ENCODE results near the gene C3orf20.
"Not testable (repeated sequence)": the region's sequence is repeated elsewhere in the genome, so short reads cannot be mapped to it uniquely, and the experiment has no call there.

Gene C3orf20

DNA sequence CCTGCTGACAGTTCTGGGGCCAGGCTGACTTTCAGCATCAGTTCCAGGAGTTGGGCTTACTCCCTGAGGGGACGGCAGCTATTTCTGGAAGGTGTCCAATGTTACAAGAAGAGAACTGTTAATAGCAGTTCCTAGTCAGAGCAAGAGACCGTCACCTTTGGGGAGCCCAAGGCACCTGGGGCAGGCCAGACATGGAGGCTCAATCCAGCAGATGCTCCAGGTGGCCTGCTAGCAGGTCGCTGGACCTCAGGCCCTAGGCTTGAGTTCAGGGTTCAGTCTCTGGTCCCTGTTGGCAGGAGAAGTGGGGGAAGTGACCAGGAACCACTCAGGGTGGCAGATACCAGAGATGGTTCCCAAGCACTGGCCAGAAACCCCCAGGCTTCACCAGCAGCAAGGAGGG is 25.9 kb downstream of the C3orf20 start:
- DNase-seq (ENCODE audit: low spot score): no peak

DNA sequence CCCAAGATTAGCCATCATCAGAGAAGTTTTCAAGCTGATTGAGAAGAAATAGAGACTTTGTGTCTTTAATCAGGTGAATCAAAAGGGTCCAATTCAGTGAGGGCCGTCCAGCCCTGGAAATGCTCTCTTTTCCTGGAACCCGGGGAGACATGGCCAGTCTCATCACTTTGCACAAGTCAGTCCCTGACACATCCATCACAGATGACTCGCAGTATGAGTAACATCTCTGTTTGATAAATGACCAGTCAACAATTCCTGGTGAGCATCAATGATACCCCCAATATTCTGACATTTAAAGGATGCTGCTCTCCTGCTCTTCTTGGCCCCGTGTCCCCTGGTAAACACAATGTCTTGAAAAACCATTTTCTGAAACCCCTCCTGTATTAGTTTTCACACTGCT is 26.7 kb downstream of the C3orf20 start:
- no peak for DNase-seq (ENCODE audit: low spot score)

- no peak for DNase-seq (ENCODE audit: low spot score)
These were observed 28.3 kb downstream of the C3orf20 start for GRCh38 chr3:14703128-14703750.

GRCh38 chr3:14703791-14704190 is 28.9 kb downstream of the C3orf20 start:
- no peak for DNase-seq (ENCODE audit: low spot score)

DNA sequence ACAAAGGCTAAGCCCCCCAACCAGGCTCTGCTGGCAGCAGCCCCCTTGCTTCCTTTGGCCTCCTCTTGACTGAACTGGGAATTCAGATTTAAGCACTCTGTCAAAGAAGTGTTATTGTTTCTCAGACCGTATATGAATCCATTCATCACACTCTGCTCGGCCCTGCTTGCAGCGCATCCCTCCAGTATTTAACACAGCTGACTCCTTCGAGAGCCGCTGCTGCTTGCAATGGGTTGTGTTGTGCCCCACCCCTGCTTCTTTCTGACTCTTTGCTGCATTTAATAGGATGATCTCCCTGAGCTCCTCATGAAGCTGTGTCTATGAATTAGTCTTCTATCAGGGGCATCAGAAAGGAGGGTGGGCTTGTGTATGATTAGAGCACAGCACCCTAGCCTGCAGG is 31.2 kb downstream of the C3orf20 start:
- DNase-seq (ENCODE audit: low spot score): no peak

- DNase-seq (ENCODE audit: low spot score): no peak
These were observed 41.6 kb downstream of the C3orf20 start for GRCh38 chr3:14716591-14716990.

DNA sequence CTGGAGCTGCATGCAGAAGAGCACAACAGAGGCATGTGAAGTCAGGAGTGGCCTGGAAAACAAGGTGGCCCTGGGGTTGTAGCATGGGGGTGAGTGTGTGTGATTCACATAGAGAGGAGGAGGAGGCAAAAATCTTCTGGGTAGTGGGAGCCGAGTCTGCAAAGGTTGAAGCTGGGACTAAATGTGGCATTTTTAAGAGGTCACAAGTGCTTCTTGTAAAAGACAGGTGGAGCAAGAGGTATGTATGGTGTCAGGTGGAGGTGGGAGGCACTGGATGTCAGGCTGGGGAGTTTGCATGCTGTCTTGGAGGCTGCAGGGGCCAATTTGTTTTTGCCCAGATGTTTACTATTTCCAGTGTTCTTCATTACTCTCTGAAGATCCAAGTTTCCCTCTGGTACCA is 42.4 kb downstream of the C3orf20 start:
- no peak for DNase-seq (ENCODE audit: low spot score)

DNA sequence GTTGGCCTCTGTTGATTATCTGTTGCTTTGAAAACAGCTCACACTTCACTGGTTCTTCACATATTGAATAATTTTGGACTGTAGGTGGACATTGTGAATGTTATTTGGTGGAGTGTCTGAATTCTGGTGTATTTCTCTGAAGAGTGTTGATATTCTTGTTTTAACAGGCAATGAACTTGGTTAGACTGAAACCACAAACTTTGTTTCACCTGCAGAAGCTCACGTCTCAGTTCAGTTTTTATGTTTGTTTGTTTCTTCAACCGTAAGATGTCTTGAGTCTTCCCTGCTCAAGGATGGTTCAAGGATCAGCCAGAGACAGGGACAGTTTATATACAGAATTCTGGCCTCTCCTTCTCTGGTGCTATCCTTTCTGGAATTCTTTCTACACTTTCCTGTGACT is 43.6 kb downstream of the C3orf20 start:
- no peak for DNase-seq (ENCODE audit: low spot score)

GRCh38 chr3:14719006-14719405 is 44.1 kb downstream of the C3orf20 start:
- DNase-seq (ENCODE audit: low spot score): no peak

- no peak for DNase-seq (ENCODE audit: low spot score)
These were observed 46.4 kb downstream of the C3orf20 start for GRCh38 chr3:14721126-14721864.

GRCh38 chr3:14725013-14725412 is 50.1 kb downstream of the C3orf20 start:
- DNase-seq (ENCODE audit: low spot score): no peak

- DNase-seq (ENCODE audit: low spot score): no peak
These were observed 50.9 kb downstream of the C3orf20 start for GRCh38 chr3:14725564-14726440.

DNA sequence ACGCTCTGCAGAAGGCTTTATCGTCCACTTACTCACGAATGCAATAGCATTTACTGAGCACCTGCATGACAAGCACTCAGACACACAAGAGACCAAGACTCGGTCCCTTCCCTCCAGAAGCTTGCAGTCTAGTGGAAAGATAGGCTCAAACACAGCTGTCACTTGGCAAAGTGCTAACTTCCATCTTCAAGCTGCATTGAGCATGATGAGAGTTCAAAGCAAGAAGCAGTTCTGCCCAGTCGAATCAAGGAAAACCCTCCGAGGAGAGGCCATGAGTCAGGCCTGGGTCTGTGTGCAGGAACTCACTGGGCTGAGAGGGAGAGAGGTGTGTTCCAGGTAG is 51.5 kb downstream of the C3orf20 start:
- no peak for DNase-seq (ENCODE audit: low spot score)

DNA sequence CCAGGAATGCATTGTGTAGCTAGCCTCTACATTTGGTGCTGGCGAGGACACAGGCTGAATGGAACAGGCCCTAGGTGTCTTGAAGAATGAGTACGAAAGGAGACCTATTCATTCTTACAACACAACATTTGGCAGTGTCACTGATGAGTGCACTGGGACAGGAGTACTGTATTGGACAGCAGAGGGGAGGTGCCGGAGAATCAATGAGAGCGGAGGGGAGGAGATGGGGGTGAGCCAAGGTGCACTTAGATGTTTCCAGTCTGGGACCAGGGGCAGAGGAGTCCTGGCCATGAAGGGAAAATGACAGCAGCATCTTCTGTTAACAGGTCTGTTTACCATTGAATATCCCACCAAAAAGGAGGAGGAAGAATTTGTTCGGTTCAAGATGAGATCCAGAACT is 53.2 kb downstream of the C3orf20 start:
- no peak for DNase-seq (ENCODE audit: low spot score)

- no peak for DNase-seq (ENCODE audit: low spot score)
These were observed 55.9 kb downstream of the C3orf20 start for GRCh38 chr3:14730703-14731382.

DNA sequence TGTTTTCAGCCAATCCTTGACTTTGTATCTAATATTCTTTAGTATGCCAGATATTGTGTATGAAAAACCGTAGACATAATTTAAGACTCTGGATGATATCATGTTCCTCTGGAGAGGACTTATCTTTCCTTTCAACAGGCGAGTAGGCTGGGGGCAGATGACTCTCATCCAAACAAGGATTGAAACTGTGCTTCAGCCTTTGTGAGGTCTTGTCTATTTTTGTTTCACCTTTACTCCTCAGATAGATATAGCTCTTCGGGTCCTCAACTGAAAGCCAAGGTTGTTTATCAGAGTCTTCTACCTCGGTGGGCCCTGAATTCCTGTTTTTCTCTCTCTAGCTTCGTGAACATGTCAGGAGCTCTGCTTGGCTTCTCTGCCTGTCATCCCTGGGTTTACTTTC is 66.0 kb downstream of the C3orf20 start:
- no peak for DNase-seq (ENCODE audit: low spot score)

- DNase-seq (ENCODE audit: low spot score): no peak
These were observed 66.6 kb downstream of the C3orf20 start for GRCh38 chr3:14741510-14741909.

- no peak for DNase-seq (ENCODE audit: low spot score)
These were observed 69.6 kb downstream of the C3orf20 start for GRCh38 chr3:14744556-14744955.

GRCh38 chr3:14750650-14751049 is 75.7 kb downstream of the C3orf20 start:
- DNase-seq (ENCODE audit: low spot score): no peak

DNA sequence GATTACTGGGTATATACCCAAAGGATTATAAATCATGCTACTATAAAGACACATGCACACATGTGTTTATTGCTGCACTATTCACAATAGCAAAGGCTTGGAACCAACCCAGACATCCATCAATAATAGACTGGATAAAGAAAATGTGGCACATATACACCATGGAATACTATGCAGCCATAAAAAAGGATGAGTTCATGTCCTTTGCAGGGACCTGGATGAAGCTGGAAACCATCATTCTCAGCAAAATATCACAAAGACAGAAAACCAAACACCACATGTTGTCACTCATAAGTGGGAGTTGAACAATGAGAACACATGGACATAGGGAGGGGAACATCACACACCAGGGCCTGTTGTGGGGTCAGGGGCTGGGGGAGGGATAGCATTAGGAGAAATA is 78.0 kb downstream of the C3orf20 start:
- DNase-seq (ENCODE audit: low spot score): not testable (repeated sequence)

- DNase-seq (ENCODE audit: low spot score): no peak
These were observed 82.3 kb downstream of the C3orf20 start for GRCh38 chr3:14757153-14757700.

DNA sequence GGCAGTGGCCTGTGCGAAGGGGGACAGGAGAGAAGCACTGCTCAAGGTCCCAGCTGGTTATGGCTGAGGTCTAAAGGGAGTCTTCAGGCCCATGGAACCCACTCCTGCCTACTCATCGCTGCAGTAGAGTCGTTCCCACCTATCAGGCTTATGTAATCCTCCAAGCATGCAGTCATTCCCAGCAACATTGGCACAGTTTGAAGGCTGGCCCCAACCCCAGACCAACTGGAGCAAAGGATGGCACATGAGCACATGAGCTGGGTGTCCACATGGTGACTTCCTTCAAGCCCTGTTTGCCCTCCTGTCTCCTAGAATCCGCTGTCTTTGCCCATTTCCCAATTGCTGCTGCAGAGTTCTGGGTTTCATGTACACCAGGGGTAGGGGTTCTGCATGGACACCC is 83.4 kb downstream of the C3orf20 start:
- no peak for DNase-seq (ENCODE audit: low spot score)
